Stomach (tissue), 4 donors: ENCODE measurements around the gene MICALL1.

Source experiments
- POLR2A ChIP-seq, 4 donors: fragments of 450-650 bp; IDR thresholded peaks; one replicate each; pipeline ENCODE4 v1.6.1; 2016; ENCODE audit warnings: antibody characterized with exemption in 4 of 4, control low read depth in 2 of 4, mild to moderate bottlenecking in 1 of 4, moderate library complexity in 1 of 4
- POLR2AphosphoS5 ChIP-seq, 3 donors: sonication (generic); formaldehyde crosslinking; IDR thresholded peaks; one replicate each; pipeline ENCODE4 v1.6.1; 2016; ENCODE audit warnings: antibody characterized with exemption in 3 of 3
- TF ChIP-seq, protein P1 (sequence below), 7 experiments: fragments of 450-650 bp in 4 of 7; fragments of 200-600 bp in 3 of 7; sonication (generic) in 3 of 7; IDR thresholded peaks; one replicate each; pipeline ENCODE4 v1.5.1; 2016 to 2019; ENCODE audit warnings: antibody characterized with exemption in 7 of 7, control low read depth in 2 of 7, mild to moderate bottlenecking in 1 of 7

GRCh38 chr22:37926358-37926757, 20.3 kb downstream of the MICALL1 start:
- TF ChIP-seq, protein P1, sequence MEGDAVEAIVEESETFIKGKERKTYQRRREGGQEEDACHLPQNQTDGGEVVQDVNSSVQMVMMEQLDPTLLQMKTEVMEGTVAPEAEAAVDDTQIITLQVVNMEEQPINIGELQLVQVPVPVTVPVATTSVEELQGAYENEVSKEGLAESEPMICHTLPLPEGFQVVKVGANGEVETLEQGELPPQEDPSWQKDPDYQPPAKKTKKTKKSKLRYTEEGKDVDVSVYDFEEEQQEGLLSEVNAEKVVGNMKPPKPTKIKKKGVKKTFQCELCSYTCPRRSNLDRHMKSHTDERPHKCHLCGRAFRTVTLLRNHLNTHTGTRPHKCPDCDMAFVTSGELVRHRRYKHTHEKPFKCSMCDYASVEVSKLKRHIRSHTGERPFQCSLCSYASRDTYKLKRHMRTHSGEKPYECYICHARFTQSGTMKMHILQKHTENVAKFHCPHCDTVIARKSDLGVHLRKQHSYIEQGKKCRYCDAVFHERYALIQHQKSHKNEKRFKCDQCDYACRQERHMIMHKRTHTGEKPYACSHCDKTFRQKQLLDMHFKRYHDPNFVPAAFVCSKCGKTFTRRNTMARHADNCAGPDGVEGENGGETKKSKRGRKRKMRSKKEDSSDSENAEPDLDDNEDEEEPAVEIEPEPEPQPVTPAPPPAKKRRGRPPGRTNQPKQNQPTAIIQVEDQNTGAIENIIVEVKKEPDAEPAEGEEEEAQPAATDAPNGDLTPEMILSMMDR (IDR thresholded peaks at IDR 0.05), result no peak
- no peak for TF ChIP-seq POLR2A (IDR thresholded peaks at IDR 0.05)
- no peak for TF ChIP-seq POLR2AphosphoS5 (IDR thresholded peaks at IDR 0.05)
